ENCODE data around the gene HS3ST4. TPM values are rescaled to one million over a fixed set of nuclear protein-coding genes. Genes with fewer than 3 reads are reported as not detected.

The HS3ST4 gene
- total RNA-seq, 1 donor from 2014 or later = 0.32 TPM

GRCh38 chr16:25996052-25996451, 304.3 kb downstream of the HS3ST4 start:
- intact Hi-C loops (cut with DNase I) = no loop called here
- no peak overlapping the region for H3K27ac ChIP-seq
- TF ChIP-seq CTCF (IDR thresholded peaks at IDR 0.05) = no peak

GRCh38 chr16:26005336-26005735, 313.6 kb downstream of the HS3ST4 start:
- Histone ChIP-seq H3K4me1 (no peaks in the 10 kb centered on the region), H3K36me3 (no peaks in the 10 kb centered on the region), H3K9me3 (no peaks in the 10 kb centered on the region), H3K27me3 (no peaks in the 10 kb centered on the region), H3K4me3 (no peak overlapping the region), H3K27ac (no peak overlapping the region)
- ATAC-seq (no peak), DNase-seq (no peak)
- intact Hi-C loops (cut with DNase I) = no loop called here
- no peak for TF ChIP-seq CTCF (IDR thresholded peaks at IDR 0.05)

More at GRCh38 chr16:25996052-25996451, 304.3 kb downstream of the HS3ST4 start:
- H3K4me3 ChIP-seq = no peak overlapping the region
- no peaks in the 10 kb centered on the region for H3K36me3 ChIP-seq
- no peaks in the 10 kb centered on the region for H3K9me3 ChIP-seq
- DNase-seq = no peak
- H3K4me1 ChIP-seq = no peaks in the 10 kb centered on the region
- no peaks in the 10 kb centered on the region for H3K27me3 ChIP-seq
- ATAC-seq = no peak

GRCh38 chr16:26012376-26012775, 320.6 kb downstream of the HS3ST4 start:
- H3K4me1 ChIP-seq = no peaks in the 10 kb centered on the region
- no peak for TF ChIP-seq CTCF (IDR thresholded peaks at IDR 0.05)
- H3K4me3 ChIP-seq = no peak overlapping the region
- DNase-seq (no peak), ATAC-seq (no peak)
- no peaks in the 10 kb centered on the region for H3K9me3 ChIP-seq
- intact Hi-C loops (cut with DNase I) = no loop called here
- H3K27me3 ChIP-seq = no peaks in the 10 kb centered on the region
- H3K36me3 ChIP-seq = no peaks in the 10 kb centered on the region
- no peak overlapping the region for H3K27ac ChIP-seq

- Histone ChIP-seq H3K9me3 (no peaks in the 10 kb centered on the region), H3K27ac (no peak overlapping the region), H3K36me3 (no peaks in the 10 kb centered on the region), H3K4me1 (no peaks in the 10 kb centered on the region), H3K27me3 (no peaks in the 10 kb centered on the region), H3K4me3 (no peak overlapping the region)
- ATAC-seq (no peak), DNase-seq (no peak)
- no peak for TF ChIP-seq CTCF (IDR thresholded peaks at IDR 0.05)
- intact Hi-C loops (cut with DNase I) = no loop called here
Measured at GRCh38 chr16:26015776-26016175, 324.0 kb downstream of the HS3ST4 start.

GRCh38 chr16:26016989-26017388, 325.2 kb downstream of the HS3ST4 start:
- H3K4me3 ChIP-seq = no peak overlapping the region
- H3K27me3 ChIP-seq = no peaks in the 10 kb centered on the region
- H3K36me3 ChIP-seq = no peaks in the 10 kb centered on the region
- H3K4me1 ChIP-seq = no peaks in the 10 kb centered on the region
- TF ChIP-seq CTCF (IDR thresholded peaks at IDR 0.05) = no peak
- no peak overlapping the region for H3K27ac ChIP-seq
- no peaks in the 10 kb centered on the region for H3K9me3 ChIP-seq
- DNase-seq (no peak), ATAC-seq (no peak)
- intact Hi-C loops (cut with DNase I) = no loop called here
